Transverse colon (tissue), 4 donors: ENCODE measurements around the gene TMEM209.

Experiments
- CTCF ChIP-seq, 5 experiments: fragments of 200-600 bp in 3 of 5; fragments of 450-650 bp in 2 of 5; sonication (generic) in 3 of 5; IDR thresholded peaks; 1 replicate in 2 of 5; 2 replicates in 3 of 5; pipeline ENCODE4 v1.5.1; 2016 to 2017; ENCODE audit warnings: antibody characterized with exemption in 5 of 5, inconsistent platforms in 3 of 5, mild to moderate bottlenecking in 2 of 5, moderate library complexity in 1 of 5
- EP300 ChIP-seq: sonication (generic); formaldehyde crosslinking; IDR thresholded peaks from one replicate; pipeline ENCODE4 v1.6.1; 2017; ENCODE audit warnings: antibody characterized with exemption, low read depth
- POLR2AphosphoS5 ChIP-seq, 3 donors: sonication (generic); formaldehyde crosslinking; IDR thresholded peaks; one replicate each; pipeline ENCODE4 v1.6.1; 2016; ENCODE audit warnings: antibody characterized with exemption in 3 of 3

- TF ChIP-seq EP300, result no peak
- TF ChIP-seq CTCF (IDR thresholded peaks at IDR 0.05), result no peak
- no peak for TF ChIP-seq POLR2AphosphoS5 (IDR thresholded peaks at IDR 0.05)
These were observed 49.3 kb upstream of the TMEM209 start for GRCh38 chr7:130254555-130254954.
